Measurements from ENCODE around the gene TMEM109.

GRCh38 chr11:60939855-60940254 lies 25.9 kb downstream of the TMEM109 start:
- TF ChIP-seq SP2 (IDR thresholded peaks at IDR 0.05; ENCODE audit: low read length), result no peak
- no peak for TF ChIP-seq KDM4A (IDR thresholded peaks at IDR 0.05; ENCODE audit: low read depth, low read length, severe bottlenecking)
- TF ChIP-seq SP1 (IDR thresholded peaks at IDR 0.05; ENCODE audit: low read depth, low read length), result no peak
- no peak for TF ChIP-seq JUN (IDR thresholded peaks at IDR 0.05; ENCODE audit: low read depth, low read length)
- no peak for TF ChIP-seq TEAD4 (IDR thresholded peaks at IDR 0.05; ENCODE audit: low read depth, low read length)
- TF ChIP-seq CBX5 (IDR thresholded peaks at IDR 0.05; ENCODE audit: low read depth, low read length), result no peak
- TF ChIP-seq ASH2L (IDR thresholded peaks at IDR 0.05; ENCODE audit: low read length), result no peak
- TF ChIP-seq, protein P1, sequence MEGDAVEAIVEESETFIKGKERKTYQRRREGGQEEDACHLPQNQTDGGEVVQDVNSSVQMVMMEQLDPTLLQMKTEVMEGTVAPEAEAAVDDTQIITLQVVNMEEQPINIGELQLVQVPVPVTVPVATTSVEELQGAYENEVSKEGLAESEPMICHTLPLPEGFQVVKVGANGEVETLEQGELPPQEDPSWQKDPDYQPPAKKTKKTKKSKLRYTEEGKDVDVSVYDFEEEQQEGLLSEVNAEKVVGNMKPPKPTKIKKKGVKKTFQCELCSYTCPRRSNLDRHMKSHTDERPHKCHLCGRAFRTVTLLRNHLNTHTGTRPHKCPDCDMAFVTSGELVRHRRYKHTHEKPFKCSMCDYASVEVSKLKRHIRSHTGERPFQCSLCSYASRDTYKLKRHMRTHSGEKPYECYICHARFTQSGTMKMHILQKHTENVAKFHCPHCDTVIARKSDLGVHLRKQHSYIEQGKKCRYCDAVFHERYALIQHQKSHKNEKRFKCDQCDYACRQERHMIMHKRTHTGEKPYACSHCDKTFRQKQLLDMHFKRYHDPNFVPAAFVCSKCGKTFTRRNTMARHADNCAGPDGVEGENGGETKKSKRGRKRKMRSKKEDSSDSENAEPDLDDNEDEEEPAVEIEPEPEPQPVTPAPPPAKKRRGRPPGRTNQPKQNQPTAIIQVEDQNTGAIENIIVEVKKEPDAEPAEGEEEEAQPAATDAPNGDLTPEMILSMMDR (IDR thresholded peaks at IDR 0.05; ENCODE audit: control extremely low read depth in 1 of 3, insufficient read depth in 1 of 3, low read depth in 1 of 3, low read length in 3 of 3), result no peak
- TF ChIP-seq YY1 (IDR thresholded peaks at IDR 0.05; ENCODE audit: low read depth, low read length), result no peak
- TF ChIP-seq POLR2A (IDR thresholded peaks at IDR 0.05; ENCODE audit: control extremely low read depth in 1 of 2, low read depth in 2 of 2, low read length in 2 of 2), result no peak
- no peak for TF ChIP-seq GABPA (IDR thresholded peaks at IDR 0.05; ENCODE audit: borderline replicate concordance, insufficient read depth, low read length)
- no peak for TF ChIP-seq CBX8 (IDR thresholded peaks at IDR 0.05; ENCODE audit: borderline replicate concordance, low read depth, low read length)
- no peak for TF ChIP-seq TCF12 (IDR thresholded peaks at IDR 0.05; ENCODE audit: low read depth, low read length)
